ENCODE measurements around the gene BANF1. TPM values are rescaled to one million over a fixed set of nuclear protein-coding genes. Genes with fewer than 3 reads are reported as not detected.
A peak's percentile ranks its signal among the peaks of the same experiment; 100 is the strongest.

BANF1 gene
- total RNA-seq, 1 donor from 2014 or later, result 26.6 TPM

GRCh38 chr11:66047541-66048365 is 45.5 kb downstream of the BANF1 start:
- Histone ChIP-seq H3K4me1 (ENCODE audit: control insufficient read depth in 3 of 3, insufficient read depth in 3 of 3, low read length in 3 of 3) (peaks cover 21 to 35% (median 24%) of the 10 kb centered on the region in 3 donors), H3K9ac (ENCODE audit: low read depth in 1 of 3, low read length in 3 of 3) (peak overlapping the region in 1 of 3 donors; percentile 40), H3K27me3 (ENCODE audit: control insufficient read depth in 3 of 3, insufficient read depth in 3 of 3, low read length in 3 of 3) (peaks cover 10 to 29% (median 21%) of the 10 kb centered on the region in 3 donors), H3K36me3 (ENCODE audit: control insufficient read depth in 3 of 3, insufficient read depth in 3 of 3, low read length in 3 of 3) (no peaks in the 10 kb centered on the region), H3K4me3 (ENCODE audit: low read length in 3 of 3) (peak overlapping the region in 1 of 3 donors; percentile 22), H3K27ac (ENCODE audit: low read depth, low read length) (no peak overlapping the region), H3K9me3 (ENCODE audit: control insufficient read depth in 3 of 3, low read length in 3 of 3) (no peaks in the 10 kb centered on the region)

GRCh38 chr11:66048547-66049323 is 46.4 kb downstream of the BANF1 start, which contains the start of gene GAL3ST3:
Gene GAL3ST3 (minus strand): TSS chr11:66049161. CDS start chr11:66045415, 3,746 bp downstream.
- H3K27me3 ChIP-seq (ENCODE audit: control insufficient read depth in 3 of 3, insufficient read depth in 3 of 3, low read length in 3 of 3), result peaks cover 10 to 29% (median 21%) of the 10 kb centered on the region in 3 donors
- H3K9me3 ChIP-seq (ENCODE audit: control insufficient read depth in 3 of 3, low read length in 3 of 3), result no peaks in the 10 kb centered on the region
- peaks cover 30 to 44% (median 32%) of the 10 kb centered on the region in 3 donors for H3K4me1 ChIP-seq (ENCODE audit: control insufficient read depth in 3 of 3, insufficient read depth in 3 of 3, low read length in 3 of 3)
- peaks cover 0 to 2% (median 0%) of the 10 kb centered on the region in 3 donors for H3K36me3 ChIP-seq (ENCODE audit: control insufficient read depth in 3 of 3, insufficient read depth in 3 of 3, low read length in 3 of 3)
- peak within 1 kb of the TSS in 1 of 3 donors; percentile 40 for H3K9ac ChIP-seq (ENCODE audit: low read depth in 1 of 3, low read length in 3 of 3)
- H3K4me3 ChIP-seq (ENCODE audit: low read length in 3 of 3), result peak within 1 kb of the TSS in 1 of 3 donors; percentile 22
- H3K27ac ChIP-seq (ENCODE audit: low read depth, low read length), result no peak within 1 kb of the TSS

- H3K27ac ChIP-seq (ENCODE audit: low read depth, low read length), result peak overlapping the region; percentile 84
- H3K36me3 ChIP-seq (ENCODE audit: control insufficient read depth in 3 of 3, insufficient read depth in 3 of 3, low read length in 3 of 3), result peaks cover 12 to 14% (median 13%) of the 10 kb centered on the region in 3 donors
- H3K9me3 ChIP-seq (ENCODE audit: control insufficient read depth in 3 of 3, low read length in 3 of 3), result no peaks in the 10 kb centered on the region
- peak overlapping the region in 1 of 3 donors; percentile 10 for H3K9ac ChIP-seq (ENCODE audit: low read depth in 1 of 3, low read length in 3 of 3)
- peaks cover 10 to 29% (median 21%) of the 10 kb centered on the region in 3 donors for H3K27me3 ChIP-seq (ENCODE audit: control insufficient read depth in 3 of 3, insufficient read depth in 3 of 3, low read length in 3 of 3)
- peaks cover 21 to 35% (median 30%) of the 10 kb centered on the region in 3 donors for H3K4me1 ChIP-seq (ENCODE audit: control insufficient read depth in 3 of 3, insufficient read depth in 3 of 3, low read length in 3 of 3)
- peak overlapping the region in 1 of 3 donors; percentile 99 for H3K4me3 ChIP-seq (ENCODE audit: low read length in 3 of 3)
Measured at GRCh38 chr11:66050581-66051231, 48.4 kb downstream of the BANF1 start.

- H3K9ac ChIP-seq (ENCODE audit: low read depth in 1 of 3, low read length in 3 of 3), result peak overlapping the region; percentile 52 to 97 (median 87)
- H3K27me3 ChIP-seq (ENCODE audit: control insufficient read depth in 3 of 3, insufficient read depth in 3 of 3, low read length in 3 of 3), result peaks cover 10 to 29% (median 21%) of the 10 kb centered on the region in 3 donors
- H3K4me3 ChIP-seq (ENCODE audit: low read length in 3 of 3), result peak overlapping the region; percentile 96 to 99 (median 98)
- no peaks in the 10 kb centered on the region for H3K9me3 ChIP-seq (ENCODE audit: control insufficient read depth in 3 of 3, low read length in 3 of 3)
- H3K27ac ChIP-seq (ENCODE audit: low read depth, low read length), result peak overlapping the region; percentile 84
- peaks cover 16 to 19% (median 19%) of the 10 kb centered on the region in 3 donors for H3K36me3 ChIP-seq (ENCODE audit: control insufficient read depth in 3 of 3, insufficient read depth in 3 of 3, low read length in 3 of 3)
- peaks cover 21 to 35% (median 30%) of the 10 kb centered on the region in 3 donors for H3K4me1 ChIP-seq (ENCODE audit: control insufficient read depth in 3 of 3, insufficient read depth in 3 of 3, low read length in 3 of 3)
Measured at GRCh38 chr11:66051371-66051765, 49.1 kb downstream of the BANF1 start.

- Histone ChIP-seq H3K27ac (ENCODE audit: low read depth, low read length) (peak within 1 kb of the TSS; percentile 84), H3K36me3 (ENCODE audit: control insufficient read depth in 3 of 3, insufficient read depth in 3 of 3, low read length in 3 of 3) (peaks cover 23 to 26% (median 25%) of the 10 kb centered on the region in 3 donors), H3K4me1 (ENCODE audit: control insufficient read depth in 3 of 3, insufficient read depth in 3 of 3, low read length in 3 of 3) (peaks cover 21 to 35% (median 30%) of the 10 kb centered on the region in 3 donors), H3K9ac (ENCODE audit: low read depth in 1 of 3, low read length in 3 of 3) (peak within 1 kb of the TSS; percentile 92 to 97 (median 97)), H3K4me3 (ENCODE audit: low read length in 3 of 3) (peak within 1 kb of the TSS; percentile 96 to 99 (median 98)), H3K27me3 (ENCODE audit: control insufficient read depth in 3 of 3, insufficient read depth in 3 of 3, low read length in 3 of 3) (peaks cover 10 to 27% (median 19%) of the 10 kb centered on the region in 3 donors), H3K9me3 (ENCODE audit: control insufficient read depth in 3 of 3, low read length in 3 of 3) (no peaks in the 10 kb centered on the region)
Measured at GRCh38 chr11:66051766-66052663, 49.7 kb downstream of the BANF1 start, which contains the start of gene SF3B2. Gene SF3B2 (plus strand): TSS chr11:66052364. CDS start chr11:66052385, 21 bp downstream.

- Histone ChIP-seq H3K36me3 (ENCODE audit: control insufficient read depth in 3 of 3, insufficient read depth in 3 of 3, low read length in 3 of 3) (peaks cover 27 to 31% (median 30%) of the 10 kb centered on the region in 3 donors), H3K4me3 (ENCODE audit: low read length in 3 of 3) (peak overlapping the region; percentile 96 to 99 (median 98)), H3K9ac (ENCODE audit: low read depth in 1 of 3, low read length in 3 of 3) (peak overlapping the region; percentile 92 to 97 (median 97)), H3K27ac (ENCODE audit: low read depth, low read length) (peak overlapping the region; percentile 66), H3K9me3 (ENCODE audit: control insufficient read depth in 3 of 3, low read length in 3 of 3) (no peaks in the 10 kb centered on the region), H3K27me3 (ENCODE audit: control insufficient read depth in 3 of 3, insufficient read depth in 3 of 3, low read length in 3 of 3) (peaks cover 5 to 21% (median 14%) of the 10 kb centered on the region in 3 donors), H3K4me1 (ENCODE audit: control insufficient read depth in 3 of 3, insufficient read depth in 3 of 3, low read length in 3 of 3) (peaks cover 19 to 32% (median 25%) of the 10 kb centered on the region in 3 donors)
Measured at GRCh38 chr11:66052664-66052982, 50.3 kb downstream of the BANF1 start.

Other genes starting within 250 kb of the BANF1 start
- gene AP5B1, start 221.5 kb upstream of the BANF1 start, total RNA-seq, result 2.1 TPM
- not detected for gene OVOL1, start 215.4 kb upstream of the BANF1 start, total RNA-seq
- under 0.01 TPM for gene SNX32, start 168.5 kb upstream of the BANF1 start, total RNA-seq
- gene CFL1, start 144.3 kb upstream of the BANF1 start, total RNA-seq, result 275 TPM
- 34.4 TPM for gene MUS81, start 142.1 kb upstream of the BANF1 start, total RNA-seq
- 35.0 TPM for gene EFEMP2, start 129.7 kb upstream of the BANF1 start, total RNA-seq
- gene CTSW, start 122.7 kb upstream of the BANF1 start, total RNA-seq, result 1.0 TPM
- gene FIBP, start 114.0 kb upstream of the BANF1 start, total RNA-seq, result 110 TPM
- 12.0 TPM for gene CCDC85B, start 111.8 kb upstream of the BANF1 start, total RNA-seq
- gene FOSL1, start 102.1 kb upstream of the BANF1 start, total RNA-seq, result not detected
- gene C11orf68, start 83.4 kb upstream of the BANF1 start, total RNA-seq, result 12.5 TPM
- gene DRAP1, start 83.1 kb upstream of the BANF1 start, total RNA-seq, result 71.0 TPM
- gene TSGA10IP, start 57.0 kb upstream of the BANF1 start, total RNA-seq, result not detected
- gene SART1, start 40.8 kb upstream of the BANF1 start, total RNA-seq, result 45.9 TPM
- gene EIF1AD, start 346 bp upstream of the BANF1 start, total RNA-seq, result 20.9 TPM
- not detected for gene CST6, start 9.5 kb downstream of the BANF1 start, total RNA-seq
- not detected for gene CATSPER1, start 24.0 kb downstream of the BANF1 start, total RNA-seq
- gene GAL3ST3, start 46.7 kb downstream of the BANF1 start, total RNA-seq, result under 0.01 TPM
- gene SF3B2, start 49.9 kb downstream of the BANF1 start, total RNA-seq, result 62.1 TPM
- gene PACS1, start 67.8 kb downstream of the BANF1 start, total RNA-seq, result 13.6 TPM